GM21447 (cell line): ENCODE measurements around the gene ALG1.
A peak's percentile ranks its signal among the peaks of the same experiment; 100 is the strongest.

Experiments used
- ATAC-seq: cut with Tn5 transposase; IDR thresholded peaks from one replicate; pipeline ENCODE4 v1.9.1; 2021; ENCODE audit not compliant: unreplicated experiment

Gene ALG1

GRCh38 chr16:5071681-5072333 lies at the start of gene ALG1:
TSS of gene ALG1 (plus strand) at chr16:5071843. CDS start at chr16:5071850, 7 bp downstream.
- ATAC-seq, result peak; percentile 83

DNA sequence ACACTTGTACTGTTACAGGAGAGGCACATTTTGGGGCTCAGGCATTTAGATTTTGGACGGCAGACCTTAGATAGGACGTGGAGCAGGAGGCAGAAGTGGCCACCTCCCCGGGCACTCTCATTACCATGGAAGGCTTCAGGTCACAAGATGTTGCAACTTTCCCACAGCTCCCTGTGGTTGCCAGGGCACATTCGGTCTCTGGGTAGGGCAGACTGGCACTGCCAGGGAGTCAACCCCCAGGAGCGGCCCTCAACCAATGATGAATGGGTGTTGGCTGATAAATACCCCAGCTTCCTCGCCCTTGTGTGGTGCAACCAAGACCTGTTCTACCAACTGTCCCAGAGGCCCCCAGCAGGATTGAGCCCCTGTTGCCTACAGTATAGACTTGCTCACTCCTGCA lies 49.1 kb upstream of the ALG1 start:
- no peak for ATAC-seq

- ATAC-seq, result no peak
Measured at GRCh38 chr16:5024632-5025031, 47.0 kb upstream of the ALG1 start.

DNA sequence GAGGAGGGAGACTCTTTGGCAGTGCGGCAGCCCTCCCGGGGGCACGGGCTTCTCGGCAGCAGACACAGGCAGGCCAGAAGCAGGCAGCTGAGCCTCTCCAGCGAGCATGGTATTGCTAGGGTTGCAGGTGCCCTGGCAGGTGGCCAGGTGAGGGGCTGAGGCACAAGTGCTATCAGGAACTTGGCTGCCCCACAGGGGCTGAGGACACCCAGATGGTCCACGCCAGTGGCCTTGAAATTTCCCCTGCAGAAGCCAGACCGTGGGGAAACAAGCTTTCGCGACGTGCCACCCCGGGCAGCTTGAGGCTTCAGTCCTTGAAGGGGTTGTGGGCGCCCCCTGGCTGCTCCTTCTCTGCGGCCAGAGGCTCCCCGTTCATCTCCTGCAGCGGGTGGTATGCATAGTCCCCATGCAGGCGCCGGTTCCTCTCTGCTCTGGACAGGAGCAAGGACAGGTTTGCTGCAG lies 46.4 kb upstream of the ALG1 start:
- no peak for ATAC-seq

GRCh38 chr16:5026664-5027063 lies 45.0 kb upstream of the ALG1 start:
- no peak for ATAC-seq

GRCh38 chr16:5027086-5027485 lies 44.6 kb upstream of the ALG1 start:
- no peak for ATAC-seq

DNA sequence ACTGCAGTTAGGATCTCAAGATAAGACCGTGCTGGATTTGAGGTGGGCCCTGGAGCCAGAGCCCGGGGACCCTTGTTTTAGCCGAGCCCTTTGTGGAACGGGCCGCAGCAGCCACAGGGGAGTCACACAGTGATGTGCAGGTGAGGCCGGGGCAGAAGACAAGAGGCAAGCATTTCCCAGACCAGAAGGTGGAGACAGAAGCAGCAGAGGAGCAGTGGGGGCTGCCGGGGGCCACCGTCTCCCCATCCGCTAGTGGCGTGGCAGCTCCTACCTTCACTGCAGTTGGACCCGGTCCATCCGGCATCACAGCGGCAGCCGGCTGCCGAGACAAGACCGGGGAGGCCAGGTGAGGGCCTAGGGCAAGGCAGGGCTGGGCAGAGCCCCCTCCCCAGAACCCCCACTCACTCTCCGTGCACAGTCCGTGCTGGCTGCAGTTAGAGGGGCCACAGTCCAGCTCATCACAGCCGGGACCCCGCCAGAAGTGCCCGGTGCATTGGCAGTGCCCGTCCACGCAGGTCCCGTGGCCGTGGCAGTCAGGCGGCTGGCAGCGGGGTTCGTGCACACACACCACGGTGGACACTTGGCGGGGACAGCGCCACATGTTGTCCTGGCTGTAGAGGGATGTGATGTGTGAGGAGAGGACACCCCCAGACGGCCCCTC lies 43.9 kb upstream of the ALG1 start:
- no peak for ATAC-seq

DNA sequence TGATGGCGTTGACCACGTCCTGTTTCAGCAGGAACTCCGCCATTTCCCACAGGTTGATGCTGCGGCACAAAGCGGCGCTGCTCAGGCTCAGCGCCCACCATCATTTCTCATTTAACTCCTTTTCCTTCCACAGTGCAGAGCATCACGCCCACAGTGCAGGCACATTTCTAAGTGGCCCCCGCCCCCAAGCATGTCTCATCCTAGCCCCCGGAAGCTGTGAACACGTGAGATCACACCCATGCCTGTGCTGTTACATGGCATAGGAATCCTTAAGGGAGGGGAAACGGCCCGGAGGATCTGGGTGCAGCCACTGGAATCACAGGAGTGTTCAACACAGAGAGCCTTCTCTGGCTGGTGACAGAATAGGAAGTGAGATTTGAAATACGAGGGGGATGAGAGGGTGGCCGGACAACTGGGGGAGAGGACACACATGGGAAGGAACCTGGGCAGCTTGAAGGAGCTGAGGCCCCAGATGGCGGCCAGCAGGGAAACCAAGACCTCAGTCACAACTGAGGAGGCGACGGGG lies 42.6 kb upstream of the ALG1 start:
- ATAC-seq, result no peak

DNA sequence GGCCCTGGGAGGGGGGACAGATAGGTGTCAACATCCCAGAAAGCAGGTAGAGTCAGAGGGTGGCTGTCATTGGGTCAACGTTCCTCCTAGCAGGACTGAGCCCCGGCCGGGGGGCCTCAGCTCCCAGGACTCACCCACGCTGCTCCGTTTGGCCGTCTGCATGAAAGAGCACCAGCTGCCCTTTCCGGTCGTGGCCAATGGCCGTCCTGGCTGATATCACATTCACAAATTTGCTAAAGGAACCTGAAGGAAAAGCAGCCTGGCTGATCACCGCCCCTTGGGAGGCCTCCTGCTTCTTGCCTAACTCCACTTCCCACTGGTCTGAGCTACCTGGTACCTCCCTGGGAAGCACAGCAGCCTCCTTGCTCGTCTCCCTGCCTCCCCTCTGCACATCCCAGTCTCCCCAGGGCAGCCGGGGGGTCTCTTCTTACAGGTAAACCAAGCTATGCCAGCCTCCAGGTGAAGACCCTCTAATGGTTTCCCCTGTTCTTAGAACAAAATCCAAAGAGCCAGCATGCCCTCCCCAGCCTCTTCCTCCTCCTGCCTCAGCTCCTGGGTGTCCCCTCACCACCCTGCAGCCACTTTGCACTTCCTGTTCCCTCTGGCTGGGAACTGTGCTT lies 41.3 kb upstream of the ALG1 start:
- ATAC-seq, result no peak

DNA sequence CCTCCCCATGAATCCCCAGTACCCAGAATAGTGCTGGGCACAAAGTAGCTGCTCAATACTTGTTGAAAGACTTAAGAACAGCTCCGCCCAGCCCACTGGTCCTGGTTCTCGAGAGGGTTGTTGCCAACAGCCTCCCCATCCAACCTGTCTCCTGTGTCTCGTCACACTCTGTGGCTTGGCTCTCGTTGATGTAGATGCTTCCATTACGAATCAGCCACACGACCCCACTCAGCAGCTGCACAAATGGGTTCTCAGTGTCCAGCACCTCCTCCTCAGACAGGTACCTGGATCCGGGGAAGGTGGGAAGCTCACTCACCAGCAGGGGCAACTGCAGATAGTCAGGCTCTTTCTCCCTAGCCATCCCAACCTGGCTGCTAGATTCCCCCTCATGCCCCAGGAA lies 40.0 kb upstream of the ALG1 start:
- no peak for ATAC-seq

GRCh38 chr16:5032748-5033167 lies 38.9 kb upstream of the ALG1 start:
- ATAC-seq, result no peak

GRCh38 chr16:5033256-5034166 lies 38.1 kb upstream of the ALG1 start, which contains the start of gene NAGPA:
TSS of gene NAGPA (minus strand) at chr16:5033935. CDS start at chr16:5033914, 21 bp downstream.
- ATAC-seq, result peak; percentile 88

- ATAC-seq, result no peak
Measured at GRCh38 chr16:5034167-5034523, 37.5 kb upstream of the ALG1 start.

DNA sequence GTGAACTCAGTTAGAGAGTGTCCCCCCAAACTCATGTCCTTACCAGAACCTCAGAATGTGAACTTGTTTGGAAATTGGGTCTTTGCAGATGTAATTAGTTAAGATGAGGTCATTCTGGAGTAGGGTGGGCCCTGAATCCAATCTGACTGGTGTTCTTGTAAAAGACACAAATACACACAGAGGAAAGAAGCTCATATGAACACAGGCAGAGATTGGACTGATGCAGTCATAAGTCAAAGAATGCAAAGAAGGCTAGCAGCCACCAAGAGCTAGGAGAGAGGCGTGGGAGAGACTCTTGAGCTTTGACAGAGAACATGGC lies 35.8 kb upstream of the ALG1 start:
- no peak for ATAC-seq

DNA sequence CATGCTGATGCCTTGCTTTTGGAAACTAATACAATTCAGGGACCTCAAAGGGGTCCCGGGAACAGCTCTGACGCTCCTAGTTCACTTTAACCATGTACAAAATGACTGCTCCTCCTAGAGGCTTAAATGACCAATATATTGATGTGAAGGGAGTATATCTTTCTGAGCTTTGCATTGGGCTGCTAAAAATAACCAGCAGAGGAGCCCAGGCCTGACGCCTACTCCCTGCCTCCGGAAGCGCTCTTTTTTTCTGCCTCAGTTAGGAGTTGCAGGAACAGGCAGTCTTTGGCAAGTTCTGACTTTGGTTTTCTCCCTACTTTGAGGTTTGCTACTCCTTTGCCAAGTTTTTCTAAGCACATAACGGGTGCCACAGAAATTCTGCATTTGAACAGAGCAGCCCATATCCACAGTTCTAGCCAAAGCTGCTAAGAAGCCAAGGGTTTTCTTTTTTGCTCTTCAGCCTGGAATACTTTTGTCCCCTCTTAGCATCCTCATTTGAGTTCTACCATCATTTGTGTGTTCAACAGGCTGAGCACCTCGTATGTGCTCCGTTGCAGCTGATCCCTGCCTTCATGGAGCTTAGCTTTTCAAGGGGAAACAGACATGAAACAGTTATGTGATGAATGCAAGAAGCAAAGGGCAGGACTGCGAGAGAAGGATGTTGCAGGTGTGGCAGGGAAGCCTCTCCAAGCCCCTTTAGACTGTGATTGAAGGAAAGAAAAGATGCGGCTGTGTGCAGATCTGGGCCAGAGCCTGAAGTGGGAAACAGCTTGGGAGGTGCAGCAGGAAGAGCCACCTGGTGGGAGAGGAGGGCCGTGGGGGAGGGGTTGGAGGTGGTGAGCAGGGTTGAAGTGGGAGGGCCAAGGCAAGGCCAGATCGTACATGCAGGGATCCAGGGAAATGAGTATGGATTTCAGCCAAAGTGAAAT lies 35.2 kb upstream of the ALG1 start:
- ATAC-seq, result no peak

GRCh38 chr16:5040451-5040850 lies 31.2 kb upstream of the ALG1 start:
- ATAC-seq, result no peak

- no peak for ATAC-seq
Measured at GRCh38 chr16:5041600-5042133, 30.0 kb upstream of the ALG1 start.

DNA sequence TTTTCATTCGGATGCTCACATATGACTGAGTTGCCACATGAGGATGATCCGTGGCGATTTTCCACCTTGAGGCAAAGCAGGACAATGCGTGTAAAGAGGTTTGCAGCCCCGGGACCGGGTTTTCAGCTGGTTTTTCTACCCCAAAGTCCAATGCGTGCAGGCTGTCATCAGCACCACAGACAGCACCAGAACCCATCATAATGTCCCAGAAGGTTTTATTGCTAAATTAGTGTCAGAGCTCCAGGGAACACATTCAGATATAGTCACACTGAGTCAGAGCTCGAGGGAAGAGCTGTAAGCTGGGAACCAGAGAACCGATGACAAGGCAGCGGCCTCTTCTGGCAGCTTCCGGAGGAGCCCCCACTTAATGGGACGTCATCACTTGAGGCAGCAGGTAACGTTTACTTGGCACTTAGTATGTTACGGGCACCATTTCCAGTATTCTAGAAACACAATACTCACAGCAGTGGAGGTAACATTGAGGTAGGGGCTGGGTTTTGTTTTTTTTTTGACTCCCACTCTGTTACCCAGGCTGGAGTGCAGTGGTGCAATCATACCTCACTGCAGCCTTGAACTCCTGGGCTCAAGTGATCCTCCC lies 29.0 kb upstream of the ALG1 start:
- ATAC-seq, result no peak

GRCh38 chr16:5044011-5044540 lies 27.6 kb upstream of the ALG1 start:
- ATAC-seq, result no peak
